ENCODE data around the gene NFE2.

The NFE2 gene

GRCh38 chr12:54300225-54300731, 537 bp downstream of the NFE2 start:
- POLR2A ChIA-PET = interaction anchor here (0.5 to 2.8 kb wide), 6 partner anchors 11 to 42 kb away, joined by 3 to 12 read pairs (median 3); partner anchors contain the start of gene HNRNPA1
- DNase-seq (ENCODE audit: low read depth, low spot score) = no peak
- H3K4me3 ChIP-seq (ENCODE audit: low read depth, low read length) = peak overlapping the region; percentile 49
- CTCF ChIA-PET = interaction anchor here (0.8 to 3.7 kb wide), 11 partner anchors 7 to 80 kb away, joined by 3 to 28 read pairs (median 7); partner anchors contain the start of gene COPZ1
- no peak for TF ChIP-seq CTCF (IDR thresholded peaks at IDR 0.05; ENCODE audit: insufficient read depth, low read length, missing control alignments)

DNA sequence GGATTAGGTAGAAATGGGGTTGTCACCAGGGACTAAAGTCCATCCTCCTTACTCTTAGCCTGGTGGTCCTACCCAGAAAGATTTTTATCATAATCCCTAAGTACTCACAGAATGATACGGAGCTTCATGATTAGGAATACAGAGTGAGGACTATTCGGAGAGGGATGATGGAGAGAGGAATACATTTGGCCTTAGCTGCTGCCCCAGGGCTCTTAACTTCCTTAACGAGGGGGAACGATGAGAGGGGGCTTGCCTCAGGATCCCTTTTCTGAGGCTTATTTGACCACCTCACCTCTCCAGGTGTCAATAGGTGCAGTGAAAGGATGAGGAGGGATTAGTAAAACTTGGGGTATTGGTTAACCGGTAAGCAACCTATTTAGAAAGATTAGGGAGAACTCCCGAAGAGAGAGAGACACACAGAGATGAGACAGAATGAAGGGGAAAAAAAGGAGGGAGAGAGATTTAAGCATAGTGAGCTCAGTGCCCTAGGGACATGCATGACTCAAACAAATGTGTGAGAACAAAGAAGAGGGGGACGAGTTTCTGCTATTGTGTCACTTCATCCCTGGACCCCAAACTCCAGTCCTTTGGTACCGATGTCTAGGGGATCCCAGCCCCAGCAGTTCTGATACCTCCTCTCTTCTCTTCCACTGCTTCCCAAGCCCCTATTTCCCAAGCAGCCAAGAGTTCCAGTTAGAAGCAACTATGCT, 1.1 kb downstream of the NFE2 start:
- ChIA-PET CTCF (interaction anchor here (0.7 to 3.7 kb wide), 14 partner anchors 9 to 81 kb away, joined by 3 to 28 read pairs (median 3); partner anchors contain the start of gene COPZ1), POLR2A (interaction anchor here (0.6 to 2.8 kb wide), 5 partner anchors 11 to 35 kb away, joined by 3 to 12 read pairs (median 3); partner anchors contain the start of gene HNRNPA1)
- no peak for DNase-seq (ENCODE audit: low read depth, low spot score)
- no peak for TF ChIP-seq CTCF (IDR thresholded peaks at IDR 0.05; ENCODE audit: insufficient read depth, low read length, missing control alignments)
- H3K4me3 ChIP-seq (ENCODE audit: low read depth, low read length) = no peak overlapping the region

- DNase-seq (ENCODE audit: low read depth, low spot score) = no peak
- ChIA-PET CTCF (interaction anchor here (0.7 to 3.7 kb wide), 10 partner anchors 13 to 82 kb away, joined by 3 to 28 read pairs (median 6); partner anchors contain the start of gene COPZ1), POLR2A (interaction anchor here (1.2 to 2.3 kb wide), 2 partner anchors 10 to 19 kb away, joined by 3 to 12 read pairs; no protein-coding TSS in a partner anchor)
- no peak for TF ChIP-seq CTCF (IDR thresholded peaks at IDR 0.05; ENCODE audit: insufficient read depth, low read length, missing control alignments)
- H3K4me3 ChIP-seq (ENCODE audit: low read depth, low read length) = no peak overlapping the region
Measured at GRCh38 chr12:54298904-54299303, 1.9 kb downstream of the NFE2 start.

GRCh38 chr12:54296393-54297099, 4.3 kb downstream of the NFE2 start:
- DNase-seq (ENCODE audit: low read depth, low spot score) = no peak
- CTCF ChIA-PET = interaction anchor here (0.6 to 9.1 kb wide), 14 partner anchors 9 to 144 kb away, joined by 3 to 131 read pairs (median 4); partner anchors contain the start of gene COPZ1
- no peak overlapping the region for H3K4me3 ChIP-seq (ENCODE audit: low read depth, low read length)
- POLR2A ChIA-PET = no interaction called here
- TF ChIP-seq CTCF (IDR thresholded peaks at IDR 0.05; ENCODE audit: insufficient read depth, low read length, missing control alignments) = no peak

- no peak for TF ChIP-seq CTCF (IDR thresholded peaks at IDR 0.05; ENCODE audit: insufficient read depth, low read length, missing control alignments)
- no peak overlapping the region for H3K4me3 ChIP-seq (ENCODE audit: low read depth, low read length)
- DNase-seq (ENCODE audit: low read depth, low spot score) = no peak
- ChIA-PET CTCF (interaction anchor here (0.7 to 9.1 kb wide), 18 partner anchors 10 to 99 kb away, joined by 3 to 131 read pairs (median 17); partner anchors contain the start of genes CBX5, COPZ1, HNRNPA1 and ZNF385A), POLR2A (no interaction called here)
Measured at GRCh38 chr12:54294953-54295566, 5.8 kb downstream of the NFE2 start.
